Activated CD4-positive, alpha-beta T cell treated with anti-CD3 and anti-CD28 coated beads, Interleukin-2, Interleukin-6, amounts not matched to agents 100 ng/mL and 50 ng/mL, durations not matched to agents 16 hours and 8 hours (primary cell): Measurements from ENCODE around the gene KRTAP10-12.

Experiments used
- DNase-seq: peaks from one replicate; pipeline ENCODE4 v3.0.0-alpha.2; 2020

The KRTAP10-12 gene

GRCh38 chr21:44699502-44700001 lies 2.6 kb downstream of the KRTAP10-12 start:
- DNase-seq, result no peak

- no peak for DNase-seq
Measured at GRCh38 chr21:44700101-44701022, 3.4 kb downstream of the KRTAP10-12 start.

GRCh38 chr21:44701023-44701400 lies 4.0 kb downstream of the KRTAP10-12 start:
- DNase-seq, result no peak

GRCh38 chr21:44701541-44701940 lies 4.6 kb downstream of the KRTAP10-12 start:
- DNase-seq, result no peak

- no peak for DNase-seq
Measured at GRCh38 chr21:44702111-44702972, 5.4 kb downstream of the KRTAP10-12 start.

GRCh38 chr21:44702973-44703730 lies 6.2 kb downstream of the KRTAP10-12 start:
- DNase-seq, result no peak

GRCh38 chr21:44703731-44704635 lies 7.0 kb downstream of the KRTAP10-12 start:
- no peak for DNase-seq

- DNase-seq, result no peak
Measured at GRCh38 chr21:44704636-44705001, 7.6 kb downstream of the KRTAP10-12 start.

GRCh38 chr21:44706026-44706705 lies 9.2 kb downstream of the KRTAP10-12 start:
- DNase-seq, result no peak

- no peak for DNase-seq
Measured at GRCh38 chr21:44706706-44707581, 10.0 kb downstream of the KRTAP10-12 start.

GRCh38 chr21:44708213-44708865 lies 11.4 kb downstream of the KRTAP10-12 start:
- no peak for DNase-seq

GRCh38 chr21:44708866-44709425 lies 12.0 kb downstream of the KRTAP10-12 start:
- no peak for DNase-seq

- DNase-seq, result no peak
Measured at GRCh38 chr21:44709426-44710293, 12.7 kb downstream of the KRTAP10-12 start.

GRCh38 chr21:44710294-44710665 lies 13.3 kb downstream of the KRTAP10-12 start:
- no peak for DNase-seq

- no peak for DNase-seq
Measured at GRCh38 chr21:44710756-44711326, 13.9 kb downstream of the KRTAP10-12 start.

- no peak for DNase-seq
Measured at GRCh38 chr21:44711327-44712202, 14.6 kb downstream of the KRTAP10-12 start, which contains the start of gene TSPEAR. Gene TSPEAR, minus strand, starts transcription at chr21:44711572. Its CDS starts 58 bp downstream, at chr21:44711514.
